ENCODE results near the gene ACSL3.

ACSL3 gene

GRCh38 chr2:222922019-222922800 is 61.4 kb downstream of the ACSL3 start:
- Histone ChIP-seq H3K36me3 (ENCODE audit: control insufficient read depth, insufficient read depth, low read length) (no peaks in the 10 kb centered on the region), H3K27me3 (ENCODE audit: control insufficient read depth, insufficient read depth, low read length) (no peaks in the 10 kb centered on the region), H3K9me3 (ENCODE audit: control insufficient read depth, low read length) (no peaks in the 10 kb centered on the region), H3K4me3 (ENCODE audit: low read length) (no peak overlapping the region), H3K9ac (ENCODE audit: low read length) (no peak overlapping the region), H3K4me1 (ENCODE audit: control insufficient read depth, insufficient read depth, low read length) (no peaks in the 10 kb centered on the region)

GRCh38 chr2:222926915-222927314 is 66.1 kb downstream of the ACSL3 start:
- Histone ChIP-seq H3K9ac (ENCODE audit: low read length) (no peak overlapping the region), H3K4me3 (ENCODE audit: low read length) (no peak overlapping the region), H3K4me1 (ENCODE audit: control insufficient read depth, insufficient read depth, low read length) (no peaks in the 10 kb centered on the region), H3K9me3 (ENCODE audit: control insufficient read depth, low read length) (no peaks in the 10 kb centered on the region), H3K27me3 (ENCODE audit: control insufficient read depth, insufficient read depth, low read length) (no peaks in the 10 kb centered on the region), H3K36me3 (ENCODE audit: control insufficient read depth, insufficient read depth, low read length) (no peaks in the 10 kb centered on the region)

GRCh38 chr2:222927600-222927999 is 66.8 kb downstream of the ACSL3 start:
- H3K27me3 ChIP-seq (ENCODE audit: control insufficient read depth, insufficient read depth, low read length), result no peaks in the 10 kb centered on the region
- H3K9me3 ChIP-seq (ENCODE audit: control insufficient read depth, low read length), result no peaks in the 10 kb centered on the region
- H3K4me1 ChIP-seq (ENCODE audit: control insufficient read depth, insufficient read depth, low read length), result no peaks in the 10 kb centered on the region
- no peak overlapping the region for H3K4me3 ChIP-seq (ENCODE audit: low read length)
- H3K9ac ChIP-seq (ENCODE audit: low read length), result no peak overlapping the region
- no peaks in the 10 kb centered on the region for H3K36me3 ChIP-seq (ENCODE audit: control insufficient read depth, insufficient read depth, low read length)

GRCh38 chr2:222928335-222928734 is 67.5 kb downstream of the ACSL3 start:
- no peak overlapping the region for H3K9ac ChIP-seq (ENCODE audit: low read length)
- H3K4me1 ChIP-seq (ENCODE audit: control insufficient read depth, insufficient read depth, low read length), result no peaks in the 10 kb centered on the region
- peaks cover 1% of the 10 kb centered on the region for H3K36me3 ChIP-seq (ENCODE audit: control insufficient read depth, insufficient read depth, low read length)
- no peaks in the 10 kb centered on the region for H3K9me3 ChIP-seq (ENCODE audit: control insufficient read depth, low read length)
- no peaks in the 10 kb centered on the region for H3K27me3 ChIP-seq (ENCODE audit: control insufficient read depth, insufficient read depth, low read length)
- H3K4me3 ChIP-seq (ENCODE audit: low read length), result no peak overlapping the region

GRCh38 chr2:222930862-222931261 is 70.0 kb downstream of the ACSL3 start:
- Histone ChIP-seq H3K27me3 (ENCODE audit: control insufficient read depth, insufficient read depth, low read length) (no peaks in the 10 kb centered on the region), H3K9ac (ENCODE audit: low read length) (no peak overlapping the region), H3K4me1 (ENCODE audit: control insufficient read depth, insufficient read depth, low read length) (no peaks in the 10 kb centered on the region), H3K4me3 (ENCODE audit: low read length) (no peak overlapping the region), H3K36me3 (ENCODE audit: control insufficient read depth, insufficient read depth, low read length) (peaks cover 4% of the 10 kb centered on the region), H3K9me3 (ENCODE audit: control insufficient read depth, low read length) (no peaks in the 10 kb centered on the region)

- Histone ChIP-seq H3K9ac (ENCODE audit: low read length) (no peak overlapping the region), H3K4me1 (ENCODE audit: control insufficient read depth, insufficient read depth, low read length) (no peaks in the 10 kb centered on the region), H3K36me3 (ENCODE audit: control insufficient read depth, insufficient read depth, low read length) (peaks cover 4% of the 10 kb centered on the region), H3K4me3 (ENCODE audit: low read length) (no peak overlapping the region), H3K9me3 (ENCODE audit: control insufficient read depth, low read length) (no peaks in the 10 kb centered on the region), H3K27me3 (ENCODE audit: control insufficient read depth, insufficient read depth, low read length) (no peaks in the 10 kb centered on the region)
Measured at GRCh38 chr2:222931659-222932058, 70.8 kb downstream of the ACSL3 start.

GRCh38 chr2:222933458-222933857 is 72.6 kb downstream of the ACSL3 start:
- no peak overlapping the region for H3K9ac ChIP-seq (ENCODE audit: low read length)
- H3K4me1 ChIP-seq (ENCODE audit: control insufficient read depth, insufficient read depth, low read length), result no peaks in the 10 kb centered on the region
- no peak overlapping the region for H3K4me3 ChIP-seq (ENCODE audit: low read length)
- no peaks in the 10 kb centered on the region for H3K9me3 ChIP-seq (ENCODE audit: control insufficient read depth, low read length)
- peaks cover 4% of the 10 kb centered on the region for H3K36me3 ChIP-seq (ENCODE audit: control insufficient read depth, insufficient read depth, low read length)
- no peaks in the 10 kb centered on the region for H3K27me3 ChIP-seq (ENCODE audit: control insufficient read depth, insufficient read depth, low read length)

GRCh38 chr2:222935688-222936298 is 75.0 kb downstream of the ACSL3 start:
- Histone ChIP-seq H3K9me3 (ENCODE audit: control insufficient read depth, low read length) (no peaks in the 10 kb centered on the region), H3K4me1 (ENCODE audit: control insufficient read depth, insufficient read depth, low read length) (no peaks in the 10 kb centered on the region), H3K4me3 (ENCODE audit: low read length) (no peak overlapping the region), H3K36me3 (ENCODE audit: control insufficient read depth, insufficient read depth, low read length) (peaks cover 4% of the 10 kb centered on the region), H3K9ac (ENCODE audit: low read length) (no peak overlapping the region), H3K27me3 (ENCODE audit: control insufficient read depth, insufficient read depth, low read length) (no peaks in the 10 kb centered on the region)

- Histone ChIP-seq H3K9me3 (ENCODE audit: control insufficient read depth, low read length) (no peaks in the 10 kb centered on the region), H3K9ac (ENCODE audit: low read length) (no peak overlapping the region), H3K36me3 (ENCODE audit: control insufficient read depth, insufficient read depth, low read length) (peaks cover 4% of the 10 kb centered on the region), H3K4me1 (ENCODE audit: control insufficient read depth, insufficient read depth, low read length) (no peaks in the 10 kb centered on the region), H3K27me3 (ENCODE audit: control insufficient read depth, insufficient read depth, low read length) (no peaks in the 10 kb centered on the region), H3K4me3 (ENCODE audit: low read length) (no peak overlapping the region)
Measured at GRCh38 chr2:222936705-222937104, 75.9 kb downstream of the ACSL3 start.

GRCh38 chr2:222938327-222938726 is 77.5 kb downstream of the ACSL3 start:
- H3K4me3 ChIP-seq (ENCODE audit: low read length), result no peak overlapping the region
- H3K36me3 ChIP-seq (ENCODE audit: control insufficient read depth, insufficient read depth, low read length), result peaks cover 3% of the 10 kb centered on the region
- no peaks in the 10 kb centered on the region for H3K27me3 ChIP-seq (ENCODE audit: control insufficient read depth, insufficient read depth, low read length)
- H3K4me1 ChIP-seq (ENCODE audit: control insufficient read depth, insufficient read depth, low read length), result no peaks in the 10 kb centered on the region
- H3K9ac ChIP-seq (ENCODE audit: low read length), result no peak overlapping the region
- H3K9me3 ChIP-seq (ENCODE audit: control insufficient read depth, low read length), result no peaks in the 10 kb centered on the region

GRCh38 chr2:222939208-222939856 is 78.5 kb downstream of the ACSL3 start:
- no peaks in the 10 kb centered on the region for H3K27me3 ChIP-seq (ENCODE audit: control insufficient read depth, insufficient read depth, low read length)
- no peak overlapping the region for H3K4me3 ChIP-seq (ENCODE audit: low read length)
- H3K36me3 ChIP-seq (ENCODE audit: control insufficient read depth, insufficient read depth, low read length), result no peaks in the 10 kb centered on the region
- H3K9ac ChIP-seq (ENCODE audit: low read length), result no peak overlapping the region
- no peaks in the 10 kb centered on the region for H3K9me3 ChIP-seq (ENCODE audit: control insufficient read depth, low read length)
- H3K4me1 ChIP-seq (ENCODE audit: control insufficient read depth, insufficient read depth, low read length), result no peaks in the 10 kb centered on the region

- no peaks in the 10 kb centered on the region for H3K27me3 ChIP-seq (ENCODE audit: control insufficient read depth, insufficient read depth, low read length)
- H3K9ac ChIP-seq (ENCODE audit: low read length), result no peak overlapping the region
- H3K4me3 ChIP-seq (ENCODE audit: low read length), result no peak overlapping the region
- H3K36me3 ChIP-seq (ENCODE audit: control insufficient read depth, insufficient read depth, low read length), result no peaks in the 10 kb centered on the region
- no peaks in the 10 kb centered on the region for H3K9me3 ChIP-seq (ENCODE audit: control insufficient read depth, low read length)
- H3K4me1 ChIP-seq (ENCODE audit: control insufficient read depth, insufficient read depth, low read length), result no peaks in the 10 kb centered on the region
Measured at GRCh38 chr2:222939979-222940378, 79.1 kb downstream of the ACSL3 start.
